Suprapubic skin (tissue), 4 donors: ENCODE data around the gene NSUN7.

Experiments
- CTCF ChIP-seq, 2 donors: fragments of 200-600 bp in 1 of 2; fragments of 450-650 bp in 1 of 2; sonication (generic) in 1 of 2; IDR thresholded peaks; one replicate each; pipeline ENCODE4 v1.5.1; 2016 to 2019; ENCODE audit warnings: antibody characterized with exemption in 2 of 2, mild to moderate bottlenecking in 1 of 2, moderate library complexity in 1 of 2
- EP300 ChIP-seq: sonication (generic); formaldehyde crosslinking; IDR thresholded peaks from one replicate; pipeline ENCODE4 v1.6.1; 2017; ENCODE audit warnings: antibody characterized with exemption
- POLR2AphosphoS5 ChIP-seq, 3 donors: sonication (generic); formaldehyde crosslinking; IDR thresholded peaks; one replicate each; pipeline ENCODE4 v1.6.1; 2017; ENCODE audit warnings: antibody characterized with exemption in 3 of 3

DNA sequence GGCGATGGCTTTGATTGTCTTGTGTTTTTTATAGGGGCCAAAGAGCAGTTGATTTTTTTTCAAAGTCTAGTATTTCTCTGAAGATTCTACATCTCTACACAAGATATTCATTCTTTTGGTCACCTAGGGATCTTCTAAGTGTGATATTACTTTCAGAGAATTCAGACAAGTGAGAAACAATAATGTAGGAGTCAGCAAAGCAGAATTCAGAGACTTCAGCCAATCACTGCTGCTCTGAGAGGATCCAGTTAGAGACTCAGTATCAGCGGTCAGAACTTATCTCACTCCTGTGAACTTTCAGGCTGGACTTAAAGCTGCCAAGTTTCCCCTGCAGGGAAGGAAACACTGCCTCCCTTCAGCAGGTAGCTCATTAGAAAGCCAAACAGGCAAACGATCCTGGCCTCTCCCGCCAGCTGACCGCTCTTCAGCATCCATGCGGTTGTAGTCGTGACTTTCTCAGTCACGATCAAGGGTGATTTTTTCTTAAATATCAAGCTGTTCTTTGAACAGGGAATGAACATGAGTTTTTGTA is 59.2 kb downstream of the NSUN7 start:
- TF ChIP-seq POLR2AphosphoS5 (IDR thresholded peaks at IDR 0.05) (no peak), CTCF (IDR thresholded peaks at IDR 0.05) (no peak), EP300 (no peak)
